ENCODE results near the gene AP4M1.
A peak's percentile ranks its signal among the peaks of the same experiment; 100 is the strongest.
"Not testable (repeated sequence)": the region's sequence is repeated elsewhere in the genome, so short reads cannot be mapped to it uniquely, and the experiment has no call there.

The AP4M1 gene

GRCh38 chr7:100137851-100138760 is 36.7 kb downstream of the AP4M1 start:
- DNase-seq = no peak

GRCh38 chr7:100141555-100141949 is 40.1 kb downstream of the AP4M1 start:
- peak; percentile 35 for DNase-seq

GRCh38 chr7:100142461-100142860 is 41.0 kb downstream of the AP4M1 start:
- no peak for DNase-seq

GRCh38 chr7:100146350-100146749 is 44.9 kb downstream of the AP4M1 start:
- not testable (repeated sequence) for DNase-seq

GRCh38 chr7:100147278-100147677 is 45.8 kb downstream of the AP4M1 start:
- DNase-seq = no peak

- no peak for DNase-seq
Measured at GRCh38 chr7:100148225-100148558, 46.7 kb downstream of the AP4M1 start.

- DNase-seq = peak; percentile 100
Measured at GRCh38 chr7:100148559-100149328, 47.3 kb downstream of the AP4M1 start, which contains the start of gene LAMTOR4. LAMTOR4 (plus strand) TSS chr7:100148918; CDS start chr7:100148973, 55 bp downstream.

GRCh38 chr7:100152404-100152803 is 51.0 kb downstream of the AP4M1 start:
- DNase-seq = no peak

- DNase-seq = no peak
Measured at GRCh38 chr7:100152937-100153666, 51.7 kb downstream of the AP4M1 start.

- no peak for DNase-seq
Measured at GRCh38 chr7:100153708-100154535, 52.5 kb downstream of the AP4M1 start.

GRCh38 chr7:100154651-100155491 is 53.4 kb downstream of the AP4M1 start:
- DNase-seq = no peak

- DNase-seq = no peak
Measured at GRCh38 chr7:100155553-100156317, 54.3 kb downstream of the AP4M1 start.

GRCh38 chr7:100156331-100157068 is 55.1 kb downstream of the AP4M1 start:
- DNase-seq = no peak

- DNase-seq = no peak
Measured at GRCh38 chr7:100157069-100157333, 55.6 kb downstream of the AP4M1 start.

- no peak for DNase-seq
Measured at GRCh38 chr7:100157334-100158228, 56.1 kb downstream of the AP4M1 start.
